Neural cell (in vitro differentiated cells): ENCODE measurements around the gene AGPAT3. TPM values are rescaled to one million over a fixed set of nuclear protein-coding genes. Genes with fewer than 3 reads are reported as not detected.

Experiments used
- H2AFZ ChIP-seq: fragments of 200-600, 300-800 bp; sonication (generic), shearing (Covaris generic); 2 replicates; pipeline ENCODE4 v1.6.0; 2014; ENCODE audit warnings: low read depth, mild to moderate bottlenecking, antibody characterized with exemption, low read length, moderate library complexity
- H3F3A ChIP-seq: fragments of 200-600 bp; shearing (Covaris generic); 2 replicates; pipeline ENCODE4 v1.6.1; 2016; ENCODE audit warnings: mild to moderate bottlenecking, moderate library complexity, mixed read lengths, antibody characterized with exemption, low read length; ENCODE audit not compliant: insufficient read depth, poor library complexity, severe bottlenecking
- H3K27ac ChIP-seq: fragments of 200-600, 300-800 bp; sonication (generic), shearing (Covaris generic); 2 replicates; pipeline ENCODE4 v1.5.1; 2014; ENCODE audit warnings: mild to moderate bottlenecking, low read length, moderate library complexity
- H3K27me3 ChIP-seq: fragments of 300-800, 200-600 bp; sonication (generic), shearing (Covaris generic); 2 replicates; pipeline ENCODE4 v1.6.0; 2014; ENCODE audit warnings: mild to moderate bottlenecking, low read depth, low read length, moderate library complexity; ENCODE audit not compliant: insufficient read depth
- H3K36me3 ChIP-seq: fragments of 300-800, 200-600 bp; sonication (generic), shearing (Covaris generic); 2 replicates; pipeline ENCODE4 v1.5.1; 2014; ENCODE audit warnings: mild to moderate bottlenecking, antibody characterized with exemption, low read length, moderate library complexity; ENCODE audit not compliant: insufficient read depth
- H3K4me2 ChIP-seq: fragments of 300-800, 200-600 bp; sonication (generic), shearing (Covaris generic); 2 replicates; pipeline ENCODE4 v1.6.0; 2014; ENCODE audit warnings: mild to moderate bottlenecking, low read length
- H3K4me3 ChIP-seq: fragments of 300-800, 200-600 bp; sonication (generic), shearing (Covaris generic); 2 replicates; pipeline ENCODE4 v1.5.1; 2014; ENCODE audit warnings: mild to moderate bottlenecking, low read length, moderate library complexity
- H3K79me2 ChIP-seq: fragments of 200-600 bp; shearing (Covaris generic); replicated peaks from 2 replicates; pipeline ENCODE4 v1.6.0; 2014; ENCODE audit warnings: mild to moderate bottlenecking, low read length, moderate library complexity; ENCODE audit not compliant: insufficient read depth
- H3K9ac ChIP-seq: fragments of 300-800, 200-600 bp; sonication (generic), shearing (Covaris generic); 2 replicates; pipeline ENCODE4 v1.6.1; 2016; ENCODE audit warnings: mild to moderate bottlenecking, low read length, mixed read lengths
- H3K9me2 ChIP-seq: fragments of 200-600 bp; shearing (Covaris generic); 2 replicates; pipeline ENCODE4 v1.6.1; 2016; ENCODE audit warnings: mild to moderate bottlenecking, low read length, mixed read lengths; ENCODE audit not compliant: insufficient read depth
- H3K9me3 ChIP-seq: fragments of 200-600, 300-800 bp; sonication (generic), shearing (Covaris generic); 2 replicates; pipeline ENCODE4 v1.6.1; 2016; ENCODE audit warnings: mild to moderate bottlenecking, mixed run types, low read length, moderate library complexity, mixed read lengths
- H4K20me1 ChIP-seq: fragments of 200-600 bp; shearing (Covaris generic); 2 replicates; pipeline ENCODE4 v1.6.1; 2016; ENCODE audit warnings: mild to moderate bottlenecking, mixed run types; ENCODE audit not compliant: insufficient read depth
- EP300 ChIP-seq: fragments of 450-650 bp; conservative IDR thresholded peaks from 2 replicates; pipeline ENCODE4 v1.6.1; 2014; ENCODE audit warnings: antibody characterized with exemption, mild to moderate bottlenecking, moderate library complexity; ENCODE audit not compliant: poor library complexity, severe bottlenecking
- EZH2 ChIP-seq: fragments of 200-600, 300-800 bp; shearing (Covaris generic), sonication (generic); IDR thresholded peaks from 2 replicates; pipeline ENCODE4 v1.6.1; 2014; ENCODE audit warnings: antibody characterized with exemption, low read length, borderline replicate concordance, mild to moderate bottlenecking; ENCODE audit not compliant: insufficient read depth, poor library complexity, severe bottlenecking
- MXI1 ChIP-seq: fragments of 450-650 bp; conservative IDR thresholded peaks from 2 replicates; pipeline ENCODE4 v1.6.1; 2014; ENCODE audit warnings: antibody characterized with exemption, mild to moderate bottlenecking; ENCODE audit not compliant: poor library complexity, severe bottlenecking
- POLR2AphosphoS5 ChIP-seq: IDR thresholded peaks from 2 replicates; pipeline ENCODE4 v1.6.1; 2012
- RAD21 ChIP-seq: fragments of 450-650 bp; conservative IDR thresholded peaks from 2 replicates; pipeline ENCODE4 v1.6.1; 2014; ENCODE audit warnings: antibody characterized with exemption, mild to moderate bottlenecking, moderate library complexity
- SMC3 ChIP-seq: fragments of 450-650 bp; conservative IDR thresholded peaks from 2 replicates; pipeline ENCODE4 v1.6.1; 2014; ENCODE audit warnings: antibody characterized with exemption, mild to moderate bottlenecking, moderate library complexity; ENCODE audit not compliant: poor library complexity
- polyA plus RNA-seq: library from polyadenylated mRNA; depleted of rRNA; stranded (reverse); fragments of >200 nt; gene quantifications from 2 replicates; pipeline ENCODE4 v1.2.3, GENCODE V29; 2014
- TF ChIP-seq, protein P1 (sequence below): fragments of 450-650 bp; IDR thresholded peaks from 2 replicates; pipeline ENCODE4 v1.5.1; 2014; ENCODE audit warnings: antibody characterized with exemption, mild to moderate bottlenecking, moderate library complexity; ENCODE audit not compliant: poor library complexity, severe bottlenecking
- TF ChIP-seq, protein P2 (sequence below): IDR thresholded peaks from 2 replicates; pipeline ENCODE4 v1.6.1; 2012; ENCODE audit warnings: borderline replicate concordance

The AGPAT3 gene
- polyA plus RNA-seq, 1 donor from 2014 or later = 8.4 TPM

DNA sequence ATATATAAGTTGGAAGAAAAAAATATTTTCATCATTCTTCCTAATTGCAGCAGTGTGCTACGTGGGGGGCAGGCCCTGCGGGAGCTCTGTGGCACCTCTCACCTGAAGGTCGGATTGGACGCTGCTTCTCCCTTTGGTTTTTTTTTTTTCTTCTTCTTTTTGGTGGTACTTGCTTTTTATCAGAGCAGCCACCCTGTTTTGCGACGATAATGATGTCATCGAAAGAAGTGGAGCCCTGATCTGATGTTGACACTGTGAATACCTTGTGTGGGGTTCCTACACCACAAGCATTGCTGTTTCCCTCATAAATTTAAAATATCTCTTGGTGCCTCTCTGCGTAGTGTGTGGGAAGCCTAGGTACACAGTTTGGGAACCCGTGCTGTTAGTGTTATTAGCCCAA, 152.6 kb downstream of the AGPAT3 start:
- Histone ChIP-seq H3F3A (no peaks in the 10 kb centered on the region), H3K9me2 (no peaks in the 10 kb centered on the region), H3K27me3 (no peaks in the 10 kb centered on the region), H3K9me3 (no peaks in the 10 kb centered on the region), H3K9ac (no peak overlapping the region), H2AFZ (no peak overlapping the region), H3K79me2 (peaks cover 65% of the 10 kb centered on the region), H3K27ac (no peak overlapping the region), H3K4me2 (no peak overlapping the region), H3K4me3 (no peak overlapping the region), H3K36me3 (no peaks in the 10 kb centered on the region), H4K20me1 (no peaks in the 10 kb centered on the region)
- TF ChIP-seq, protein P1, sequence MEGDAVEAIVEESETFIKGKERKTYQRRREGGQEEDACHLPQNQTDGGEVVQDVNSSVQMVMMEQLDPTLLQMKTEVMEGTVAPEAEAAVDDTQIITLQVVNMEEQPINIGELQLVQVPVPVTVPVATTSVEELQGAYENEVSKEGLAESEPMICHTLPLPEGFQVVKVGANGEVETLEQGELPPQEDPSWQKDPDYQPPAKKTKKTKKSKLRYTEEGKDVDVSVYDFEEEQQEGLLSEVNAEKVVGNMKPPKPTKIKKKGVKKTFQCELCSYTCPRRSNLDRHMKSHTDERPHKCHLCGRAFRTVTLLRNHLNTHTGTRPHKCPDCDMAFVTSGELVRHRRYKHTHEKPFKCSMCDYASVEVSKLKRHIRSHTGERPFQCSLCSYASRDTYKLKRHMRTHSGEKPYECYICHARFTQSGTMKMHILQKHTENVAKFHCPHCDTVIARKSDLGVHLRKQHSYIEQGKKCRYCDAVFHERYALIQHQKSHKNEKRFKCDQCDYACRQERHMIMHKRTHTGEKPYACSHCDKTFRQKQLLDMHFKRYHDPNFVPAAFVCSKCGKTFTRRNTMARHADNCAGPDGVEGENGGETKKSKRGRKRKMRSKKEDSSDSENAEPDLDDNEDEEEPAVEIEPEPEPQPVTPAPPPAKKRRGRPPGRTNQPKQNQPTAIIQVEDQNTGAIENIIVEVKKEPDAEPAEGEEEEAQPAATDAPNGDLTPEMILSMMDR = no peak
- TF ChIP-seq EP300 (no peak), RAD21 (no peak), MXI1 (no peak), POLR2AphosphoS5 (no peak), EZH2 (no peak), SMC3 (no peak)
- TF ChIP-seq, protein P2, sequence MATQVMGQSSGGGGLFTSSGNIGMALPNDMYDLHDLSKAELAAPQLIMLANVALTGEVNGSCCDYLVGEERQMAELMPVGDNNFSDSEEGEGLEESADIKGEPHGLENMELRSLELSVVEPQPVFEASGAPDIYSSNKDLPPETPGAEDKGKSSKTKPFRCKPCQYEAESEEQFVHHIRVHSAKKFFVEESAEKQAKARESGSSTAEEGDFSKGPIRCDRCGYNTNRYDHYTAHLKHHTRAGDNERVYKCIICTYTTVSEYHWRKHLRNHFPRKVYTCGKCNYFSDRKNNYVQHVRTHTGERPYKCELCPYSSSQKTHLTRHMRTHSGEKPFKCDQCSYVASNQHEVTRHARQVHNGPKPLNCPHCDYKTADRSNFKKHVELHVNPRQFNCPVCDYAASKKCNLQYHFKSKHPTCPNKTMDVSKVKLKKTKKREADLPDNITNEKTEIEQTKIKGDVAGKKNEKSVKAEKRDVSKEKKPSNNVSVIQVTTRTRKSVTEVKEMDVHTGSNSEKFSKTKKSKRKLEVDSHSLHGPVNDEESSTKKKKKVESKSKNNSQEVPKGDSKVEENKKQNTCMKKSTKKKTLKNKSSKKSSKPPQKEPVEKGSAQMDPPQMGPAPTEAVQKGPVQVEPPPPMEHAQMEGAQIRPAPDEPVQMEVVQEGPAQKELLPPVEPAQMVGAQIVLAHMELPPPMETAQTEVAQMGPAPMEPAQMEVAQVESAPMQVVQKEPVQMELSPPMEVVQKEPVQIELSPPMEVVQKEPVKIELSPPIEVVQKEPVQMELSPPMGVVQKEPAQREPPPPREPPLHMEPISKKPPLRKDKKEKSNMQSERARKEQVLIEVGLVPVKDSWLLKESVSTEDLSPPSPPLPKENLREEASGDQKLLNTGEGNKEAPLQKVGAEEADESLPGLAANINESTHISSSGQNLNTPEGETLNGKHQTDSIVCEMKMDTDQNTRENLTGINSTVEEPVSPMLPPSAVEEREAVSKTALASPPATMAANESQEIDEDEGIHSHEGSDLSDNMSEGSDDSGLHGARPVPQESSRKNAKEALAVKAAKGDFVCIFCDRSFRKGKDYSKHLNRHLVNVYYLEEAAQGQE = no peak

DNA sequence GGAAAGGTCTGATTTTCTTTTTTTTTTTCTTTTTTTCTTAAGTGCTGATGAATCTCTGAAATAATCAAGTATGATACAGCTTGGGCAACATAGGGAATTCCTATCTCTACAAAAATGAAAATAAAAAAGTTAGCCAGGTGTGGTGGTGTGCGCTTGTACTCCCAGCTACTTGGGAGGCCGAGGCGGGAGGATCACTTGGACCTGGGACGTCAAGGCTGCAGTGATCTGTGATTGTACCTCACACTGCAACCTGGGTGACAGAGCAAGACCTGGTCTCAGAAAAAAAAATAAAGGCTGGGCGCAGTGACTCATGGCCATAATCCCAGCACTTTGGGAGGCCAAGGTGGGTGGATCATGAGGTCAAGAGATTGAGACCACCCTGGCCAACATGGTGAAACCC, 153.1 kb downstream of the AGPAT3 start:
- no peak overlapping the region for H2AFZ ChIP-seq
- H3K9me2 ChIP-seq = no peaks in the 10 kb centered on the region
- no peaks in the 10 kb centered on the region for H3K27me3 ChIP-seq
- no peak overlapping the region for H3K9ac ChIP-seq
- H3K9me3 ChIP-seq = no peaks in the 10 kb centered on the region
- H3K4me2 ChIP-seq = no peak overlapping the region
- H3K27ac ChIP-seq = no peak overlapping the region
- no peaks in the 10 kb centered on the region for H4K20me1 ChIP-seq
- no peak overlapping the region for H3K4me3 ChIP-seq
- H3F3A ChIP-seq = no peaks in the 10 kb centered on the region
- no peaks in the 10 kb centered on the region for H3K36me3 ChIP-seq
- TF ChIP-seq POLR2AphosphoS5 (no peak), EZH2 (no peak), EP300 (no peak)
- H3K79me2 ChIP-seq = peaks cover 63% of the 10 kb centered on the region
